ENCODE data around the gene PVALEF.
"Not testable (repeated sequence)": the region's sequence is repeated elsewhere in the genome, so short reads cannot be mapped to it uniquely, and the experiment has no call there.

Gene PVALEF

DNA sequence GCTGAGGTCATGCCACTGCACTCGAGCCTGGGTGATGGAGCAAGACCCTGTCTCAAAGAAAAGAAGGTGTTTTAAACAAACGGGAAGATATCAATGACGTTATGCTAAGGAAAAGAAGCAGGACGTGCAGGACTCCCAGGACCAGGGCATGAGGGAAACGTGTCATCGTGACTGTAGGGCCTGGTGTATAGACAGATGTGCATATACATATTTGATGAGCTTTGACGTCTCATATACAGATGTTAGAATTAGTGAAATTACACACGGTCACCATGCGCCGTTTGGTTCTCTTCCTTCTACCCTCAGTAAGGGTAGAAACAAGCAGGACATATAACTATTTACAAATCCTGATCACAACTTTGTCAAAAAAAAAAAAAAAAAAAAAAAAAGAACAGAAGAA lies 17.6 kb upstream of the PVALEF start:
- DNase-seq = no peak

DNA sequence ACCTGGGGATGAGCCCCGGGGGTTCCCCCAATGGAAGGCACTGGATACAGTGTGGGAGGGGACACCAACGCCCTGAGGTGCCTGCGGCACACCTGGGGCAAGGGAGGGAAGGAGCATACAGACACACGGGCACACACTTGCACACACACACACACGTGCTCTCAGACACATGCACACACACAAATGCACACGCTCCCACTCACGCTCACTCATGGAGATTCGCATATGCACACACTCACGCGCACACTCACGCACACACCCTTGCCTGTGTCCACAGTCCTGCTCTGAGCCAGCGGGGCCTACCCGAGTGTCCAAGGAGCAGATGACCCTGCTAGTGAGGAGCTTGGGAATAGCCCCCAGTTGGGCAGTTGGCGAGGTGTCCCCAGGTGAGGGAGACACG lies 16.7 kb upstream of the PVALEF start:
- no peak for DNase-seq

DNA sequence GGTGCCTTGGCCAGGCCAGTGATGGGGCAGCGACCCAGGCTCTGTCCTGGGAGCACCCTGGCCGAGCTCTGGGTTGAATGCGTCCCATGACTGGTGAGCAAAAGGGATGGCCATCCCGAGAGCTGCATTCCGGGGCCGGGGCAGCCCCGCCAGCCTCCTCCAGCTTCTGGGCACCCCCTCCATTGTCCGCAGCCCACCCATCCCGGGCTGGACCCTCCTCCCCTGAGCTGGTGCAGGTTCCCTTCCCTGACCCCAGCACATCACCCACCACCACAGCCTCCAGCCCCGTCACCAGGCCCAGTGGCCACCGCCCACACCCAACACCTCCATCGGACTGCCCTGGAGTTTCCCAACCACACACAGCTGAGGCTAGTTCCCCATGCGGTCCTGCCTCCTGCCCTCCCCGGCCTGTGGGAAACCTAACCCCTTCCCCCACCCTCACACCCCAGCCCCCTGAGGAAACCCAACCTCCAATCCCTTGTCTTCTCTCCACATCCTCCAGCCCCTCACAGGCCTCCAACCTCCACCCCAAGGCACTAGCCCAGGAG lies 16.2 kb upstream of the PVALEF start:
- DNase-seq = no peak

DNA sequence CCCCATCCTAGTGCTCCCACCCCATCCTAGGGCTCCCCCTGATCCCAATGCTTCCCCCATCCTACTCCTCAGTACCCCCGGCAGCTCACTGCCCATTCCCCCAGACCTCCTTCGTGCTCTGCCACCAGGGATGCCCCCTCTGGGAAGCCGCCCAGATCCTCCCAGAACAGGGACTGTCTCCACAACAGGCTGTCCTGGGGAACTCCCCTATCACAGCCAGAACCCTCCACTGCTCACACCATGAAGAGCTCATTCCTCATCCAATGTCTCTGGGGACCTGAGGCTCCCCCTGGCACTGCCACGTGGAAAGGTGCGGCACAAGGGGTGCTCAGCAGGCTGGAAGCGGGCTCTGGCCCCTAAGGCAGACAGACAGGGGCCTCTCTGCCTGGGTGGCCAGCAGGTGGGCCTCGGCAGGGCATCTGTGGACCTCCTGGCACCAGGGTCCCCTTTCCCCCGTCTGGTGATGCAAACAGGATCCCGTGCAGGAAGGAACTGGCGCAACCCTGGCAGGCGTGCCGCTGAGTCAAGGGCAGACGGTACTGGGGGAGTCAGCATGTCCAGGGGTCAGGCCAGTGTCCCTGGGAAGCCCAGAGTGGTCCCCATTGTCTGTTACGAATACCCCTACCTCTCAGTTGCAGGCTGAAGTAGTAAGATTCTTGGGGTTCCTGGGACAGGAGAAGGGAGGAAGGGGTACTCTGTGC lies 14.8 kb upstream of the PVALEF start:
- DNase-seq = no peak

DNA sequence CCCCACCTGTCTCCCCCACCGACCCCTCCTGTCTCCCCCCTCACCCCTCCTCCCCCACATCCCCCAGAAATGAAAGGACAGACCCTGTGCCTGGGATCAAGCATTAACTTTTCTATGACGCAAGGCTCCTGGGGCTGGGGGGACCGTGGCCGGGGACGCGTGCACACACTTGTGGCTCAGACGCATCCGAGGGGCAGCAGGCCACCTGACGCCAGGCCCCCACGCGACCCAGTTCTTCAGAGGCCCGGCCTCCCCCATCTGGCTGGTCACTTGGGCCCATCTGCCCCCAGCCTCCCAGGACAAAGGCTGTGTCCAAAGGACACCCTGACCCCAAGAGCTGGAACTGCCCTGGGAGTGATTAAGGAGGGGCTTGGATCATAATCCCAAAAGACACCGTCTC lies 14.0 kb upstream of the PVALEF start:
- no peak for DNase-seq

DNA sequence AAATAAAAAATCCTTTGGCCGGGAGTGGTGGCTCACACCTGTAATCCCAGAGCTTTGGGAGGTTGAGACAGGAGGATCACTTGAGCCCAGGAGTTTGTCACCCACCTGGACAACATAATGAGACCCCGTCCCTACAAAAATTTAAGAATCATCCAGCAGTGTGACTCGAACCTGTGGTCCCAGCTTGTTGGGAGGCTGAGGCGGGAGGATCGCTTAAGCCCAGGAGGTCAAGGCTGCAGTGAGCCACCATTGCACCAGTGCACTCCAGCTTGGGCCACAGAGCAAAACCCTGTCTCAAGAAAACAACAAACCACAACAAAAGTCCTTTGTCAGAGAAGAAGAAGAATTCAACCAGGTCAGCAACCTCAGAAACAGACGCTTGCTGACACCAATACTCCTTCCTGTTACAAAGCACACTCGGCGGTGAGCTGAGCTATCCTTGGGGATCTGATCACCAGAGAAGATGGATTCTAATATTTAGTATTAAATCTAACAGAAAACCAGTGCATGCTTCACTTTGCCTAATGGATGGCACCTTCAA lies 12.9 kb upstream of the PVALEF start:
- no peak for DNase-seq

DNA sequence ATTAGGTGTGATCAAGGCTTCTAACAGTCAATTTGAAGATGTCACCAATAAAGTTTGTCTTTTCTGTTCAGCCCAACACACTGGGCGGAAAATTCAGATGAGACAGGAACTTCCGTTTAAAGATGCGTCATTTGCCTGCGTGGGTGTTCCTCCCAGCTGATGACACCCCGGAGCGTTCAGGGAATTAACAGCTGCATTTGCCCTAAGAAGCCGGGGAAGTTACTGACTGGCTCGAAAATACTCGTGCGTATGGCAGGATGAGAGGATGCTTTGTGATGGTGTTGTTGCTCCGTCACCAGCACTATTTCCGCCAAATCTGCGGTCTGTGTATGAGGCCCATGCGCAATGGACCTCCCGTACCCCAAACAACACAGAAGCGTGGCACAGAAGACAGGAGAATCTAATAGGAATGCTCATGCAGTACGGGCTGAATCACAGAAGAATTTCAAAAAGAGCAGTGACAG lies 11.9 kb upstream of the PVALEF start:
- no peak for DNase-seq

DNA sequence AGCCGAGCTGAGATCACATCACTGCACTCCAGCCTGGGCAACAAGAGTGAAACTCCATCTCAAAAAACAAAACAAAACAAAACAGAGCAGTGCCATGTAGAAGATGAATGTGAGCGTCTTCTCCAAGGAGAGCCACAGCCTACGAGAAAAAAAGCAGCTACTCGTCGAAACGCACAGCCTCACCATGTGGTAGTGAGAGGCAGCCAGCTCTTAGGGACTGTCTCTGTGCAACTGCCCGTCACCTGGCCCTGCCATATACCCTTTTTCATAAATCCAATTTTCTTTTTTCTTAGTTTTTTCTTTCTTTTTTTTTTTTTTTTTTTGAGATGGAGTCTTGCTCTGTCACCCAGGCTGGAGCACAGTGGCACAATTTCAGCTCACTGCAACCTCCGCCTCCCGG lies 11.3 kb upstream of the PVALEF start:
- DNase-seq = not testable (repeated sequence)

DNA sequence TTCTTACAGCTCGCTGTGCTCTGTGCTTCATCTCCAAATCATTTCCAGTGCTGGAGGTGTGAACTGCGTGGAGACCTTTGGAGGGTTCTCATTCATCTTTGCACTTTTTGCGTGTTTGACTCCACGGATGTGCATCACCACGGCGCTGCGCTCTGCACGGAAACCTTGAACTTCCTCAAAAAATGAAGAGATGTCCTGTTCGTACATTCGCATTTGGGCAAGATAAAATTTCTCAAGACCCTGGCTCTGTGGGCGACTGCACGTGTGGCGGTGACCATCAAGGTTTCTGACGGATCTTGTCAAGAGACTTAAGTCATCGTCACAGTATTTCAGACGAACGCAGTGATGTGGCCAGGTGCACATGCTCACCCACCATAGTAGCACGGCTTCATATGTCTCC lies 10.3 kb upstream of the PVALEF start:
- no peak for DNase-seq

DNA sequence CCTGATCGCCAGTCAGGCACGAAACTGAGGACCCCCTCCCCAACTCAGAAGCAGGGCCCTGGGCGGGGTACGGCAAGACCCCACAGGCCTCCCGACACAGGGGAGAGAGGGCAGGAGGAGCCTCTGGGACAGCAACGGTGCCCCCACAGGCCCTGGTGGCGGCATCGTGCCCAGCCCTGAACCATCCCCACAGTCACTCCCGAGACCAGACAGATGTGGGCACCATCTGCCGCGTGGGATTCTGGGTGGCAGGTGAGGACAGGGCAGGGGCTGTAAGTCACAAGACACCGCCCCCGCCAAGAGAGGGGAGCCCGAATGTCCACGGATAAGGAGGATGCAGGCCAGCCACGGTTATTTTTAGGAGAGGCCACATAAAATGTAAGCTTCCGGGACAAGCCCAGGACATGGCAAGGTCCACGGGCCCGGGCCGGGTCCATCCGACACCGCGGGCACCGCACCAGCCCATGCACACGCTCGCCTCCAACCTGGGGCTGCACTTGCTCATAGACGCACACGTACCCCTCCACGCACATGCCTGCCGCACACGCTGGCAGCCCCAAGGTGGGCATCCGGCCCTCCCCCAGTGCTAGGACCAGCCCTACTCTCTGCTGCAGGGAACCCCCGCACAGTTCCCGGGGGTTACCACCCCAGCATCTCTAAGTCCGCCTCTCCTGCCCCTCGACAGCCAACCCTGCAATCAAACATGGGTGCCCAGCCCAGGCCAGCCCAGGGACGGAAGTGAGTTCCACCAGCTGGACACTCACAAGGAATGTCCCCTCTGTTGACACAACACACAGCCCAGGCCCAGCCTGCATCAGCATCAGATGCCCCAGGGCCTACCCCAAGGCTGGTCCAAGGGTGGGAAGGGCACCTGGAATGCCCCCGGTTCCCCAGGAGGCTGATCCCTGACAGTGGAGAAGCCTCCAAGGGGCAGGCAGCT lies 8.2 kb upstream of the PVALEF start:
- no peak for DNase-seq

DNA sequence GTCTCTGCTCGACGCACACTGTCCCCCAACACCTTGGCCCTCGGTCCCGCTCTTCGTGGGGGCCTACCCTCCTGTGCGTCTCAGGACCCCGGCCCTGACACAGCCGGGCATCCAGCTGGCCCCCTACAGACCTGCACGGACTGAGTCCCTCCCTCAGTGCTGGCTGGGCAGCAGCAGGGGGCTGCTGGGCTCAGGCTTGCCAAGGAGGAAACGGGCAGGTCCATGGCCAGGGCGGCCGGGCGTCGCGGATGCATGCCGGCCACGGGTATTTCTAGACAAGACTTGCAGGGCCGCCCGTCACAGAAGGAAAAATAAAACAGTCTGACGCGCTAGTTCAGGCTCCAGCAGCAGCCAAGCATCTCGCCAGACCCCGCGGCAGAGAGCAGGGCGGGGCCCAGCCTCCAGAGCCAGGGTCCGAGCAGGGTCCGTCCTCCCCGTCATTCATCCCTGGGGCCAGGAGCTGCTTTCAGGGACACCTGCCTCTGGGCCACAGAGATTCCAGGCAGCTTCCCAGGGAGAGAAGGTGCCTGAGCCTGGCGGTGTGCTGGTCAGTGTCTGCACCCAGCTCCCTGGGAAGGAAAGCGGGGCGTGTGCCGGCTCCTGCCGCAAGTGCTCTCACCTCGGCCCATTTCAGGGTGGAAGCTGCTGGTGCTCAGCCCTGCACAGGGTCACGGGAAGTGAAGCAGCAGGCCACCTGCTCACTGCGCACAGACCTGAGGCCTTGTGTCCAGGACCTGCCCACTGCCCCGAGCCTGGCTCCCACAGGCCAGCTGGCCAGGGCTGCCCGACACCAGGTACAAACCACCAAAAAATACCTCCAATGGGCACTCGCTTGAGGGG lies 7.2 kb upstream of the PVALEF start:
- no peak for DNase-seq

DNA sequence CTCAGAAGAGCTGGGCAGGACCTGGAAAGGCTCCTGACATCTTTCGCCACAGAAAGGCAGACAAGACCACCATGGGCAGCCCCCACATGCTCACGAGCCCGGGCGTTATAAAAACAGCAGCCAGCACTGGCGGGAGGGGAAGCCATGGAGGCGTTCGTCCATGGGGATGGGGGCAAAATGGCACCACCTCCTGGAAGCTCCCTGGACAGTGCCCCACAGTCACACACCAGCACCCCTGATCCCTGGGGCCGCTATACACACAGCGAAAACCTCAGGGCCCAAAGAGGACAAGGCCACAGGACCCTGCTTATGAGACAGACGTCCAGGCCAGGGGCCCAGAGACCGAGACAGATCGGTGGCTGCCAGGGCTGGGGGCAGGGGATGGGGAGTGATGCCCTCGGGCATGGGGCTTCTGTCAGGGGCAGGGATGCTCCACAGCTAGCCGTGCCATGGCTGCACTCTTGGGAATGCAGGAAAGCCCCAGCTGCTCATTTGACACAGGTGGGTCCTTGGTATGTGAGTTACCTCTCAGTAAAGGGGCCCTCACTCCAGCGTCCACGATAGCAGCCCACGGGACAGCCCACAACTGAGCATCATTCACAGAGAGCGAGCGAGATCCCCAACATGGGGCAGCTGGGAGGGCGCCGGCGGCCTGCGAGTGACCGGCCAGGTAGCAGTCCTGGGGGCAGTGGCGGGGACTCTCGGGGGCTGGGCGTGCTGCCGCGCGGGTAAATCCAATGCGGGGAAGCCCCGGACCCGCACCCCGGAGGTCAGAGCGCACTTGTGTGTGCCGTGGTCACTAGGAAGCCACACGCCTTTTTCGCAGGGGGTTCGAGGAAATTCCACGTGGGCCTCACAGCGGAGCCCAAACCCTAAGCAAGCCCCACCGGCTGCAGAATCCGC lies 6.4 kb upstream of the PVALEF start:
- no peak for DNase-seq

DNA sequence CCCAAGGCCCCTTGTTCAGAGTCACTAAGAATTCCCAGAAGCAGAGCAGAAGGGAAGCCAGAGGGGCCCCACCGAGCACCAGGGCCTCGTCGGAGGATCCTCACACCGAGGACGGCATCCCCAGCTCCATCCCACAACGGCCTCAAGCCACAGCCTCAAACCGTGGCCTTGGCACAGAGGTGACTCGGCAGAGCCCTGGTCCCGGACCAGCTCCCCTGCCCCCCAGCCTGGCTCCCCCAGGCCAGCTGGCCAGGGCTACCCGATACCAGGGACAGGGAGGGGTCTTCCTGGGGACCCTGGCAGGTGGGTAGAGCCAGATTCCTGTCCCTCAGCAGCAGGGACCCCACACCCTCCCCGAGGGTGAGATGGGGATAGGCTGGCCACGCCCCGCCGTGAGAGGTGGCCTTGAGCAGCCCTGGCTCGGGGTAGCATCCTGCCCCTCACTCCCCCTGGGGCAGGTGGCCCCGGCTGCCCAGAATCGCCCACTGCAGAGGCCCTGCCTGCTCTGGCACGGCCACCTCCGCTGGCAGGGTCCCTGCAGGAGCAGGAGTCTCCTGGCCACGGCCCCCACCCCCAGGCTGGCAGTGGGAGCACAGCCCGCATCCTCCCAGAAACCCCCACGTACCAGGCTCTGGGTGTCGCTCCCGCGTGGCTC lies 5.6 kb upstream of the PVALEF start:
- no peak for DNase-seq

DNA sequence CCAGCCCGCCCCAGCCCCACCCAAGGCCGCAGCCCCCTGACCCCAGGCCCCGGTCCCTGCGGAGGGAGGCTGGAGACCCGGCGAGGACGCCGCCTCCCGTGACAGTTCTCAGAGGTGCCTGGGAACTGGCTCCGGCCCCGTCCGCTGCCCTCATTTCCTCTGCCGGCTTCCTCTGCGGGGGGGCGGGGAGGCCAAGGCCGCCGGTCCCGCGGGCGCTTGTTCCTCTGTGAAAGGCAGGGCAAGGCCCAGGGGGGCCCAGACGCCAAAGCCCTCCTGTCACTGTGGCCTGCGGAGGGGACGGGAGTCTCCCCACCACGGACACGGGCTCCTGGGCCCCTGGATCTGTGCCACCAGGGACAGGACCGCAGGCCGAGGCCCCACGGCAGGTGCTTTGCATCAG lies 5.0 kb upstream of the PVALEF start:
- no peak for DNase-seq

DNA sequence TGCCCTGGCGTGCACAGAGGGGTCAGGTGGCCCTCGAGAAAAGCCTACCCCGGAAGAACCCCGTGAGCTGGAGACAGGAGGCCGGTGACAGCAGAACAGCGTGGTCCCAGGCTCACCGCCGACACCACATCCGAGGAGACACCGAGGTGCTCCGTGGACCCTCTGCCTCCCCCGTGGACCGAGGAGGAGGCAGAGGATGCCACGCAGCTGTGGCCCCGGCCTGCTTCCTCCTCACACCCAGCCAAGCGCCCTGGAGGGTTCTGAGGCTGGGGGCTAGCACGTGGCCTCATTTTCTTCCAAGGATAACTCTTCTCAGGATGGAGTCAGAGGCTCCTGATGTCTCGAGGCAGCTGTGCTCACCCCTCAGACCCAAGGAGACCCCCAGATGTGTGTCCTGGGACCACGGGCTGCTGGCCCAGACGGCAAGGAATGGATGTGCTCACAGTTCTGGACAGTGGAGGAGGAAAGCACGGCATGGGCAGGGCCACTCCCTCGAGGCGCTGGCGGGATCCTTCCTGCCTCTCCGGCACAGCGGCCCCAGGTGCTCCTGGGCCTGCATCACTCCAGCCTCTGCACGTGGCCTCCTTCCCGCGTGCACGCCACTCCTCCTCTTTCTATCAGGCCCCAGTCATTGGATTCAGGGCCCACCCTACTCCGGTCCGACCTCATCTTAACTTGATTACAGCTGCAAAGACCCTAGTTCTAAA lies 4.4 kb upstream of the PVALEF start:
- DNase-seq = no peak

DNA sequence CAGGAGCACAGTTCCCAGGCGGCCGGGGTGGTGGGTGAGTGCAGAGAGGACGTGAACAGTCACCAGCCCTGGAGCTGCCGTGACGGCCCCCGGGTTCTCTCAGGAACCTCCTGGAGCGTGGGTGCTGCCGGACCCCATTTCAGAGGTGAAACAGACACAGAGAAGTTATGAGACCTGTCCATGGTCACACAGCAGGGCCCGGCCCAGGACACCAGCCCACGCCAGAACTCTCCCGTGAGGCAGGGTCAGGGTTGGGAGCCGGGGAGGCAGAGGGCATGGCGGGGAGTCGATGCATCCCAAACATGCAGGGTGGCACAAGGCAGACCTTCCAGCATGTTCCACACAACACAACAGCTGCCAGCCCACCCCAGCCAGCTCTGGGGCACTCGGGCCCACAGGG lies 3.8 kb upstream of the PVALEF start:
- DNase-seq = no peak

DNA sequence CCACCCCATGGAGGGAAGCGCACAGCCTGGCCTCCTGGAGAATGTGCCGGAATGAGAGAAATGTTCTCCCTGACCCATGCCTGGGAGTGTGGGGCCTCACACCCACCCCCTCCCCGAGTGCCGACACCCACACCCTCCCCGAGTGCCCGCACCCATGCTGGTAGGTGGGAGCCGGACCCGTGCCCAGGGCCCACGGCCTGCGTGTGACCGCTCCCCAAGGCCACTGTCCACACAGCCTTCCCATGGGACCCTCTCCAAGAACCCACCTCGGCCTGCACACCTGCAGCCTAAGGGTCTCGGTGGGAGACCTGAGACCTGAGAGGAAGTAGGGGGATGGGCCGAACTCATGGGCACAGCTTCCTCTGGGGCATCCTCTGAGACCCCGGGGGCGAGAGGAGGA lies 3.3 kb upstream of the PVALEF start:
- DNase-seq = no peak

DNA sequence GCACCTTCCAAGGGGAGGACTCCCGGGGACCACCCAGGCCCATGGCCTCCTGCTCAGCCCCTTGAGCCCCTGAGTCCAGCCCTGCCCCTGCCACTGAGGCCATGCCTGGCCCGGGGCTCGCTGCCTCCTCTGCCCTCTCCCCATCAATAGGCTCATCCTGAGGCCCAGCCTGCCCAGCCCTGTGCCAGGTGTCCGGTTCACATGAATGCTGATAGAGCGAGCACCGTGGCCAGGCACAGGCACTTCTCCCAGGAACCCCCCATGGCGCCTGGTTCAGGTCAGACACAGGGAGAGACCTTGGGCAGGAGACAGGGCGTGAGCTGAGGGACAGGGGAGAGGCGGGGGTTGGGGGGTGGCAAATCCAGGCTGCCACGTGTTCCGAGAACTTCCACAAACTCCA lies 2.8 kb upstream of the PVALEF start:
- no peak for DNase-seq

DNA sequence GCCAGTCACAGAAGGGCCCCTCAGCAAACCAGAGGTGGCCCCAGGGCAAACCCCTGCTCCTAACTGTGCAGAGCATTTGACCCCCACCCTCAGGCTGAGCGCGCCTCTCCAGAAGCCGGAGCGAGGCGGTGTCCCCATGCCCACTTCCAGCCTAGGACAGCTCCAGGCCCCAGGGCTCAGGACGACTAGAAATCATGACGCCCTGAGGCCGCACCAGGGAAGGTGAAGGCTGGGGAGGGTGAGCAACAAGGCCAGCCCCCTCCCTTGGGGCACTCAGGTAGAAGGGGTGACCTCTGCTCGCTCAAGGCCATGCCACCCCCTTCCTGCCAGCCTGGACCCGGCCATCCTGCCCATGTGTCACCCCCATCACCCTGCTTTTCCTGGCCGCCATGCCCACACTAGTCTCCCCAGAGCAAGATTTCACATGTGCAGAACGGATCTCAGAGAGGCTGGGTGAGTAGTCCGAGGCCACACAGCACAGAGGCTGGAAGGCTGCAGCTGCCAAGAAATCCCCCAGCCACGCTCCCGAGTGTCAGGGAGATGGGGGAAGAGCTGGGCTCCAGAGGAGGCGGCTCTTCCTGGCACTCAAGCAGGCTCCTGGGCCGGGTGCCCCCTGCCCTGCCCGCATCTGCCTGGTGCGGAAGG lies 2.1 kb upstream of the PVALEF start:
- DNase-seq = no peak

All from NCI-H2227 treated with DMSO at 0.1 percent for 48 hours (cell line).